Thymus (tissue), 14 donors: Measurements from ENCODE around the gene NWD2. TPM values are rescaled to one million over a fixed set of nuclear protein-coding genes. Genes with fewer than 3 reads are reported as not detected.
"Not testable (repeated sequence)": the region's sequence is repeated elsewhere in the genome, so short reads cannot be mapped to it uniquely, and the experiment has no call there.

Experiments
- DNase-seq, 9 donors: peaks; one replicate each; pipeline ENCODE4 v3.0.0-alpha.2; 2013; ENCODE audit warnings: low spot score in 9 of 9, low read depth in 6 of 9, missing footprints in 1 of 9
- H3K27ac ChIP-seq, 2 donors: one replicate each; pipeline ENCODE4 v1.5.1; 2013; ENCODE audit warnings: control low read depth in 1 of 2, low read depth in 1 of 2, low read length in 1 of 2, mild to moderate bottlenecking in 1 of 2, moderate library complexity in 1 of 2
- H3K27me3 ChIP-seq, 2 donors: one replicate each; pipeline ENCODE4 v1.5.1; 2013; ENCODE audit warnings: low read length in 1 of 2; ENCODE audit not compliant: control insufficient read depth in 2 of 2, insufficient read depth in 1 of 2
- H3K36me3 ChIP-seq, 2 donors: one replicate each; pipeline ENCODE4 v1.5.1; 2013; ENCODE audit warnings: low read length in 1 of 2, mild to moderate bottlenecking in 1 of 2, moderate library complexity in 1 of 2; ENCODE audit not compliant: control insufficient read depth in 2 of 2, insufficient read depth in 2 of 2
- H3K4me1 ChIP-seq, 2 donors: one replicate each; pipeline ENCODE4 v1.5.1; 2013; ENCODE audit warnings: low read length in 2 of 2; ENCODE audit not compliant: control insufficient read depth in 2 of 2, insufficient read depth in 2 of 2
- H3K4me3 ChIP-seq, 2 donors: one replicate each; pipeline ENCODE4 v1.5.1; 2013; ENCODE audit warnings: low read length in 2 of 2, control low read depth in 1 of 2, mild to moderate bottlenecking in 1 of 2
- H3K9me3 ChIP-seq, 2 donors: one replicate each; pipeline ENCODE4 v1.5.1; 2013; ENCODE audit warnings: low read length in 1 of 2, mild to moderate bottlenecking in 1 of 2; ENCODE audit not compliant: control insufficient read depth in 2 of 2, insufficient read depth in 1 of 2
- WGBS: extraction: QIAGEN DNeasy Blood & Tissue Kit; methylation state at CpG from one replicate; pipeline ENCODE4 v1.1.7; 2013; 5-methylcytosine and 5-hydroxymethylcytosine counted together
- long read RNA-seq, 10 donors: transcript quantifications; one replicate each; lab custom pipeline, GENCODE V29; 2026
- polyA plus RNA-seq: library from polyadenylated mRNA; stranded (reverse); fragments of 200-250 nt; gene quantifications from one replicate; pipeline ENCODE4 v1.2.3, GENCODE V29; 2013
- total RNA-seq: library from RNA; stranded (reverse); fragments of 120-200 nt; gene quantifications from one replicate; pipeline ENCODE4 v1.2.4, GENCODE V29; 2013
- donor health status: healthy.

The NWD2 gene, protein sequence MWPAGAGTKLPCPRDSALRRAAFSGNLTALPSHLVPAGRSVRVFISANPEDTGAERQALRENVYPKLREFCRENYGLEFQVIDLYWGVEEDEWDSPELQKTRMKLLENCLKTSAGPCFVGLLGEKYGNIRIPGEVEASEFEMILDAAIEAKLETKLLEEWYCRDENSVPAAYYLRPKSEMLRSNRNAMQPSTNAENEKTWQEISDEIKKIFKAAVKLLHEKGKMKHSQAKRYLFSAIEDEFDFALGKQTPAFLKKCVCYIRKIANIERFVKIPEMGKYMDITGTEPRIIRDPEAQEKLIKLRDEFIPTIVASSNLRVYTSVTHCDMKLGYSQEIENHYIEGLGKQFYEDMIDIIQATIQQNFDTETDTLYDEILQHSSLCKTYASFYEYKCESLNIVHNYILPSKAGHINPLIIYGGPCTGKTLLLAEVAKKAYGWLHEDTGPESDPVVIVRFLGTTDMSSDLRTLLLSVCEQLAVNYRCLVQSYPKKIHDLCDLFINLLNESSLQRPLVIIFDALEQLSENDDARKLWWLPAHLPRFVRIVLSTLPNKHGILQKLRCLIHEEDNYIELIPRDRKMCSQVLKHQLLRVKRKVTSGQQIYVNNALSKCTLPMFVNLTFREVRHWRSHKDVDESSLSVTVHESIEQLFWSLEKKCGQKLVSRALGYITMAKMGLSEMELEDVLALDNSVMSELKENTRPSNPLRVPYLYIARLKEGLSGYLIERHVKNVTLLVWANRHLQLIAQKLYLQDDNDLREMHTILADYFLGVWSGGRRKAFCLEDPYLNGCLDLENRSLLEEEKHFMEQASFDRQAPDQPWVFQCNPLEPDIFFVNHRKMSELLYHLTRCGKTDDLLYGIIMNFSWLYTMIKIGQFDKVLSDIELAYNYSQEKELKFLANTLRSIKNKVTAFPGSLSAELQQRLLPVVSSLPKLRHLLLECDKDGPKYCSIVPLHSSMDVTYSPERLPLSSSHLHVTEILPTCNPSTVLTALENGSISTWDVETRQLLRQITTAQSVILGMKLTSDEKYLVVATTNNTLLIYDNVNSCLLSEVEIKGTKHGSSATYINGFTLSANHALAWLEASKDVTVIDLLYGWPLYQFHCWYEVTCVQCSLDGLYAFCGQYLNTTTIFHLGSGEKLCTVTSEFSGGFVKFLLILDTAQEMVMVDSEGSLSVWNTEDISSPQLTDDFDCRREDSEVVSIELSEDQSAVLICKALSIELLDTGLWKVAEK (N-terminal part only)
- total RNA-seq (under 0.01 TPM), polyA plus RNA-seq (0.11 TPM)
- long read RNA-seq, donor 1: 0 reads
- long read RNA-seq, donor 2: 0 reads
- long read RNA-seq, donor 3: 0 reads
- long read RNA-seq, donor 4: 0 reads
- long read RNA-seq, donor 5: 0 reads
- long read RNA-seq, donor 6: 0 reads
- long read RNA-seq, donor 7: 0 reads
- long read RNA-seq, donor 8: 0 reads
- long read RNA-seq, donor 9: 0 reads
- long read RNA-seq, donor 10: 0 reads

DNA sequence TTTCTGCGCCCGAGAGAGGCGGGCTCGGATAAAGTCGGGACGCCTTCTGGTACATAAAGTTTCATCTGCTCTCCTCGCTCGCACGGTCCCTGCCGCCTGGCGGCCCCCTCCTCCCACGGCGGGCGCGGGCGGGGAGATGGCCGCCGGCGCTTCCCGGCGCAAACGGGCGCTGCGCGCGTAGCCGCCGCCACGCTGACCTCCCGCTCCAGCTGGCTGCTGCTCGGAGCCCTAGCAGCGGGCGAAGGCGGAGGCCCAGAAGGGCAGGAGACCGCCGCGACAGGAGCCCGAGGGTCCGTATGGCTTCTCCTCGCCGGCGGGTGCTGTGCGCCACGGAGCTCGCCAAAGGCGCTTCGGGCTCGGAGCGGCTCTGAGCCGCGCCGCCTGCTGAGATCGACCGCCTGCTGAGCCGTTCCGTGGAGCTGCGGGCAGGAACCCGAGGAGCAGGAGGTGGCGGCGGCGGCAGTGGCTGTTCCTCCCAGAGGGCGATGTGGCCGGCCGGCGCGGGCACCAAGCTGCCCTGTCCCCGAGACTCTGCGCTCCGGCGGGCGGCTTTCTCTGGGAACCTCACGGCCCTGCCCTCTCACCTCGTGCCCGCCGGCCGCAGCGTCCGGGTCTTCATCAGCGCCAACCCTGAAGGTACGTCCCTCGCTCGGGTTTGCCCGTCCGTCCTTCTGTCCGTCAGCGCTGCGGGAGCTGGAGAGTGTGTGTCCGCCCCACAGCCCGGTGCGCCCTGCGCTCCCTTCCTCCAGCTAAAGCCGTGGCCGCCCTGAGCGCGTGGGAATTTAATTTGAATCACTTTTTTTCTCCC lies at the start of gene NWD2:
NWD2 (plus strand) TSS at position 161 of the 808 bp plus-strand sequence; CDS start at position 486, 325 bp downstream.
- Histone ChIP-seq H3K27ac (no peak within 1 kb of the TSS), H3K9me3 (no peaks in the 10 kb centered on the region), H3K4me1 (no peaks in the 10 kb centered on the region), H3K4me3 (no peak within 1 kb of the TSS), H3K36me3 (no peaks in the 10 kb centered on the region), H3K27me3 (peaks cover 33 to 53% of the 10 kb centered on the region in 2 donors)
- WGBS: 2% methylated on average over 95 of the region's 95 CpGs
- peak in 1 of 9 donors; percentile 14 for DNase-seq

DNA sequence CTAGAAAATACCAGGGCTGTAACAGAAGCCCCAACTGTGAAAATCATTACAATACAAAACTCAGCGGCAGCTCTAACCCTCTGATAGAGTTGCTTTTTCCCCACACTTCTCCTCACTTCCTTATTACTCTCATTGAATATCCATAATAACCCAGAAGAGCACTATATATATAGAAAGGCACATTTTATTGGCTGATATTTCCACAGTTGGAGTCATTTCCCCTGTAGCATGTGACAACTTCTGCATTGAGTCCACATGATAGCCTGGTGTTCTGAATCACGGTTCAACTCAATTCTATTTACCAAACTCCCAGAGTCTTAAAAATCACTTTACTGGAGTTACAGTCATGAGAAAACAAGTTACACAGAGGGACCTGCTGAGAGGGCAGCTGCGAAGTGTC lies 46.6 kb upstream of the NWD2 start:
- Histone ChIP-seq H3K36me3 (no peaks in the 10 kb centered on the region), H3K27ac (no peak overlapping the region), H3K9me3 (no peaks in the 10 kb centered on the region), H3K27me3 (no peaks in the 10 kb centered on the region), H3K4me3 (no peak overlapping the region), H3K4me1 (no peaks in the 10 kb centered on the region)
- no peak for DNase-seq
- 80% methylated on average over 3 of the region's 3 CpGs for WGBS

DNA sequence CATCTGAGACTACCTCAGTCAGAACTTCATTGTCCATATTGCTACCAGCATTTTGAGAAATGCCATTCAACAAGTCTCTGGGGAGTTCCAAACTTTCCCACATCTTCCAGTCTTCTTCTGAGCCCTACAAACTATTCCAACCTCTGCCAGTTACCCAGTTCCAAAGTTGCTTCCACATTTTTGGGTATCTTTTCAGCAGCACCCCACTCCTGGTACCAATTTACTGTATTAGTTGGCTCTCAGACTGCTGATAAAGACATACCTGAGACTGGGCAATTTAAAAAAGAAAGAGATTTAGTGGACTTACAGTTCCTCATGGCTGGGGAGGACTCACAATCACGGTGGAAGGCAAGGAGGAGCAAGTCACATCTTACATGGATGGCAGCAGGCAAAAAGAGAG lies 39.8 kb upstream of the NWD2 start:
- H3K27ac ChIP-seq, H3K27me3 ChIP-seq, H3K4me1 ChIP-seq, H3K36me3 ChIP-seq, H3K9me3 ChIP-seq, H3K4me3 ChIP-seq, DNase-seq: not testable (repeated sequence)
- 95% methylated on average over 1 of the region's 1 CpG for WGBS

DNA sequence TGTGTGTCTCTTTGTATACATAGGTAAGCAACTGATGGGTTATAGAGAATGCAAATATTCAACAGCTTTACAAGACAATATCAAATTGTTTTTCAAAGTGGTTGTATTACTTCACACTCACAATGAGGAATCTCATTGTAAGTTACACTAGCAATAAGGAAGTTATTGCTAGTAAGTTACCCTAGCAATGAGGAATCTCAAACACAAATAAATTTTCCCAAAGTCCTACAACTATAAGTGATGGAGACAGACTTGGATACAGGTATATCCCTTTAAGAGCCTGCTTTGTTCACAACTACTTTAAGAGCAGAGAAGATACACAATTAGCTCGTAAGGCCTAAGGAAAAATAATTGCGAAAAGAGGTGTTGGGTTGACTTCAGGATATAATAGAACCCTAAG lies 28.3 kb upstream of the NWD2 start:
- Histone ChIP-seq H3K4me1 (no peaks in the 10 kb centered on the region), H3K36me3 (no peaks in the 10 kb centered on the region), H3K27ac (no peak overlapping the region), H3K4me3 (no peak overlapping the region), H3K9me3 (no peaks in the 10 kb centered on the region), H3K27me3 (no peaks in the 10 kb centered on the region)
- no peak for DNase-seq
- 94% methylated on average over 2 of the region's 2 CpGs for WGBS

DNA sequence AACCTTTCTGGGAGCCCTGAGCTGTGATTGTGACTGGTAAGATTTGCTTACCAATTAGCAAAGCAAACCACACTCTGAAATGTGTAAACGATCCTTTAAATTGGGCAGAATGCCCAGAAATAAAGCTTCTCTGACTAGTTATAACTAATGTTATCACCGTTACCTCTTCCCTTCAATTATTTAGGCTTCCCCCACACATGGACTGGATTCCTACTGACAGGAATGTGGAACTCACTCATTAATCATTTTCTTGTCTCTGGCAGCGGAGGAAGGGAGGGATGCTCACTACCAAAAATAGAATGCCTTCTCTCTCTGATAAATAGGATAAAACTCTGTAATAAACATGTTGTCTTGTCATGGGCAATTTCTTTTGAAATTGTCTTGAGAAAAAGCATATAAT lies 25.3 kb upstream of the NWD2 start:
- no peaks in the 10 kb centered on the region for H3K9me3 ChIP-seq

DNA sequence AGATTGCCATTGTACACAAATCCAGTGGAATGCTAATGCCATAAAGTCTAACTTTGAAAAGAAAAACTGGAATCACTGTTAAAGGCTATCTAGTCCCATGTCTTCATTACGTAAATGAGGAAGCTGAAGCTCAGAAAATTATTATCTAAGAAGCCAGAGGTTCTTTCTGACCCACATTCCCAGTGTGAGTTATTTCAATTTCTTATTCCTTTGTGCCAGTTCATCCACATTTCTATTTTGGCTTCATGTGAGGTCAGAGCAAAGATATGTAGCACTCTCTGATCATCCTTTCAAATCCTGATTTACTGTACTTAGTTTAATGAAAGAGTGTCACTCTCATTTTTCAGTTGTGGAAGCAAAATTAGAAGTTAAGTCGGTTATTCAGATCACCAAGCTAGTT lies 24.6 kb upstream of the NWD2 start:
- WGBS: 71% methylated on average over 2 of the region's 2 CpGs
- no peaks in the 10 kb centered on the region for H3K27me3 ChIP-seq

More for the DNA sequence above, 25.3 kb upstream of the NWD2 start:
- WGBS: 73% methylated on average over 3 of the region's 3 CpGs
- peak in 1 of 9 donors; percentile 1 for DNase-seq
- H3K4me3 ChIP-seq: no peak overlapping the region
- no peaks in the 10 kb centered on the region for H3K4me1 ChIP-seq
- H3K27ac ChIP-seq: no peak overlapping the region
- no peaks in the 10 kb centered on the region for H3K27me3 ChIP-seq
- H3K36me3 ChIP-seq: no peaks in the 10 kb centered on the region

DNA sequence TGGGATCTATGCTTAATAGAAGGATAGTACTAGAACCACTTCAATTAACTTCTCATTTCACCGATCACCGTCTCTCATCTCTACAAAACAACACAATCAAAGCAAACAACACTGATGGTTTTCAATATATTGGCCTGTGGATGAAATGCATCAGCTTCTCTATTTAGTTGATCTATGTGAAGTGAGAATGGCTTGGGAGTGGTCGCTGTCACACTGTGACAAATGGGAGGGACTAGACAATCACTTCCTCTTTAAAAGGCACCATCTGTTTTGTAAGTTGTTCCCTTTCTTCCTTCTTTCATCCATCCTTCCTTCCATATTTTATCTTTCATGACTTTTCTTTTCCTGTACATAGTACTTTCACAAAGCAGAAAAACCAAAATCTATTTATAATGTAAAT lies 23.9 kb upstream of the NWD2 start:
- Histone ChIP-seq H3K27me3 (no peaks in the 10 kb centered on the region), H3K4me3 (no peak overlapping the region), H3K36me3 (no peaks in the 10 kb centered on the region), H3K4me1 (no peaks in the 10 kb centered on the region), H3K9me3 (no peaks in the 10 kb centered on the region), H3K27ac (no peak overlapping the region)
- 83% methylated on average over 3 of the region's 3 CpGs for WGBS
- no peak for DNase-seq

More for the DNA sequence above, 24.6 kb upstream of the NWD2 start:
- Histone ChIP-seq H3K36me3 (no peaks in the 10 kb centered on the region), H3K4me3 (no peak overlapping the region), H3K27ac (no peak overlapping the region), H3K9me3 (no peaks in the 10 kb centered on the region), H3K4me1 (no peaks in the 10 kb centered on the region)
- no peak for DNase-seq

DNA sequence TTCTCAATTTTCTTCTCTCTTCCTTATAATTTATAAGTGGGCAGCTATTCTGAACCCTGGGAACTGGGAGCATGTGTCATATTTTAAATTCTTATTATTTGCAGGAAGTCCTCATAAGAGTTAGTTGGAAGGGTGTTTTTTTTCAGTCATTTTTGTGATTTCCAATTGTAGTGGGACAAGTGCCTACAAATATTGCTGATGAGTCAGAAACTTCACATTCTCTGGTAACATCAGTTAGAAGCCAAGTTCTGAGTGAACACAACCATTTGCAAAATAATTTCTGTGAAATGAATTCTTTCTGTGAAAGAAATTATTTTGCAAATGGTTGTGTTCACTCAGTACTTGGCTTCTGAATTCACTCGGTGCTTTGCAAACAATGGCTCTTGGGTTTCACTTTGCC lies 20.8 kb upstream of the NWD2 start:
- DNase-seq: no peak
- H3K36me3 ChIP-seq: no peaks in the 10 kb centered on the region
- no peaks in the 10 kb centered on the region for H3K4me1 ChIP-seq
- H3K27me3 ChIP-seq: no peaks in the 10 kb centered on the region
- WGBS: 91% methylated on average over 1 of the region's 1 CpG
- H3K27ac ChIP-seq: no peak overlapping the region
- H3K9me3 ChIP-seq: no peaks in the 10 kb centered on the region
- no peak overlapping the region for H3K4me3 ChIP-seq
